H1 (cell line): ENCODE measurements around the gene DNAH10. TPM values are rescaled to one million over a fixed set of nuclear protein-coding genes. Genes with fewer than 3 reads are reported as not detected.

Experiments
- CTCF ChIA-PET: fragments of 300-600 bp; sonication (Branson Sonifier 250); formaldehyde crosslinking; loops from one replicate; lab custom pipeline; 2021; ENCODE audit not compliant: partially characterized antibody; lab: Charles Lee
- POLR2A ChIA-PET: fragments of 300-600 bp; sonication (Branson Sonifier 250); formaldehyde crosslinking; loops from one replicate; lab custom pipeline; 2021; ENCODE audit warnings: inconsistent platforms; ENCODE audit not compliant: partially characterized antibody; lab: Charles Lee
- DNase-seq, 2 experiments: peaks; one replicate each; pipeline versions ENCODE4 v3.0.0 to v3.0.0-alpha.2; 2010 to 2022; ENCODE audit warnings: low spot score in 2 of 2, low read depth in 1 of 2, mixed read lengths in 1 of 2
- FAIRE-seq: peaks from 2 replicates; lab custom pipeline; 2011; peaks lifted over from hg19 to GRCh38; lab: Jason Lieb, UNC
- H2AFZ ChIP-seq: 2 replicates; pipeline ENCODE4 v1.8.1; 2012; ENCODE audit warnings: low read length, inconsistent platforms
- H2AK5ac ChIP-seq: 2 replicates; pipeline ENCODE4 v1.6.1; 2013; ENCODE audit warnings: low read depth, low read length
- H2BK120ac ChIP-seq: replicated peaks from 2 replicates; pipeline ENCODE3; 2013; ENCODE audit warnings: low read depth, low read length, inconsistent platforms
- H2BK12ac ChIP-seq: 2 replicates; pipeline ENCODE4 v1.6.1; 2013; ENCODE audit warnings: low read depth, low read length
- H2BK15ac ChIP-seq: 2 replicates; pipeline ENCODE4 v1.6.1; 2013; ENCODE audit warnings: low read length
- H2BK20ac ChIP-seq: 2 replicates; pipeline ENCODE4 v1.6.1; 2013; ENCODE audit warnings: low read length
- H2BK5ac ChIP-seq: 2 replicates; pipeline ENCODE4 v1.6.1; 2013; ENCODE audit warnings: low read depth, low read length
- H3K14ac ChIP-seq: 2 replicates; pipeline ENCODE4 v1.6.1; 2013; ENCODE audit warnings: inconsistent platforms; ENCODE audit not compliant: insufficient read length
- H3K18ac ChIP-seq: 2 replicates; pipeline ENCODE4 v1.6.1; 2013; ENCODE audit warnings: low read length; ENCODE audit errors: extremely low read depth
- H3K23ac ChIP-seq: 2 replicates; pipeline ENCODE4 v1.6.1; 2013; ENCODE audit warnings: inconsistent platforms; ENCODE audit not compliant: insufficient read length
- H3K23me2 ChIP-seq: 2 replicates; pipeline ENCODE4 v1.6.1; 2013; ENCODE audit warnings: low read depth, low read length
- H3K27ac ChIP-seq: 2 replicates; pipeline ENCODE4 v1.6.1; 2011; ENCODE audit warnings: low read depth, low read length, inconsistent platforms
- H3K27me3 ChIP-seq, 4 experiments: replicated peaks in 1 of 4; 1 replicate in 1 of 4; 2 replicates in 3 of 4; pipeline versions ENCODE4 v1.6.1 to v1.8.1; 2011 to 2013; ENCODE audit warnings: low read length in 3 of 4, mild to moderate bottlenecking in 3 of 4, inconsistent platforms in 2 of 4, mixed read lengths in 2 of 4, moderate library complexity in 1 of 4; ENCODE audit not compliant: control insufficient read depth in 3 of 4, insufficient read depth in 3 of 4; ENCODE audit errors: extremely low read depth in 1 of 4
- H3K36me3 ChIP-seq, 4 experiments: 2 replicates each; pipeline versions ENCODE4 v1.6.1 to v1.8.1; 2011 to 2013; ENCODE audit warnings: mild to moderate bottlenecking in 4 of 4, low read length in 3 of 4, moderate library complexity in 2 of 4, control low read depth in 1 of 4, inconsistent platforms in 1 of 4; ENCODE audit not compliant: insufficient read depth in 4 of 4, control insufficient read depth in 2 of 4
- H3K4ac ChIP-seq: replicated peaks from 2 replicates; pipeline ENCODE3; 2013; ENCODE audit warnings: low read length, low read depth, mixed read lengths, inconsistent platforms; ENCODE audit not compliant: insufficient read length
- H3K4me1 ChIP-seq, 4 experiments: replicated peaks in 1 of 4; 1 replicate in 1 of 4; 2 replicates in 3 of 4; pipeline versions ENCODE4 v1.6.1 to v1.8.1; 2011 to 2013; ENCODE audit warnings: low read length in 3 of 4, inconsistent platforms in 2 of 4, mixed read lengths in 1 of 4; ENCODE audit not compliant: insufficient read depth in 4 of 4, control insufficient read depth in 3 of 4
- H3K4me2 ChIP-seq, 2 experiments: 2 replicates each; pipeline versions ENCODE4 v1.6.1 to v1.8.1; 2011 to 2013; ENCODE audit warnings: low read depth in 2 of 2, low read length in 2 of 2, control low read depth in 1 of 2, inconsistent platforms in 1 of 2, mild to moderate bottlenecking in 1 of 2; ENCODE audit not compliant: insufficient read depth in 1 of 2
- H3K4me3 ChIP-seq, 4 experiments: fragments of 200-600, 300-600 bp in 1 of 4; sonication (generic), shearing (Covaris generic), sonication (Bioruptor Twin) in 1 of 4; 2 replicates each; pipeline versions ENCODE4 v1.5.1 to v1.8.1; 2011 to 2016; ENCODE audit warnings: low read length in 4 of 4, low read depth in 3 of 4, control low read depth in 2 of 4, inconsistent platforms in 2 of 4, mild to moderate bottlenecking in 2 of 4, mixed read lengths in 1 of 4, moderate library complexity in 1 of 4; ENCODE audit not compliant: insufficient read depth in 2 of 4; ENCODE audit errors: extremely low read depth in 1 of 4
- H3K56ac ChIP-seq: replicated peaks from 2 replicates; pipeline ENCODE3; 2013; ENCODE audit warnings: low read depth, mild to moderate bottlenecking, mixed read lengths, low read length, inconsistent platforms; ENCODE audit not compliant: insufficient read length
- H3K79me1 ChIP-seq: 2 replicates; pipeline ENCODE4 v1.6.1; 2013; ENCODE audit warnings: low read depth, low read length, control low read depth
- H3K79me2 ChIP-seq, 2 experiments: 2 replicates each; pipeline versions ENCODE4 v1.6.1 to v1.8.1; 2012 to 2013; ENCODE audit warnings: low read length in 2 of 2, mild to moderate bottlenecking in 2 of 2, inconsistent platforms in 1 of 2; ENCODE audit not compliant: insufficient read depth in 2 of 2, control insufficient read depth in 1 of 2
- H3K9ac ChIP-seq, 4 experiments: replicated peaks in 1 of 4; 1 replicate in 1 of 4; 2 replicates in 3 of 4; pipeline versions ENCODE4 v1.6.1 to v1.8.1; 2011 to 2013; ENCODE audit warnings: low read depth in 3 of 4, low read length in 3 of 4, control low read depth in 2 of 4, mild to moderate bottlenecking in 2 of 4, moderate library complexity in 2 of 4, inconsistent platforms in 1 of 4; ENCODE audit errors: extremely low read depth in 1 of 4
- H3K9me3 ChIP-seq, 2 experiments: 2 replicates each; pipeline versions ENCODE4 v1.6.1 to v1.8.1; 2012 to 2013; ENCODE audit warnings: mild to moderate bottlenecking in 2 of 2, moderate library complexity in 2 of 2, control low read depth in 1 of 2, inconsistent platforms in 1 of 2, low read depth in 1 of 2, low read length in 1 of 2, mixed read lengths in 1 of 2; ENCODE audit not compliant: insufficient read depth in 2 of 2
- H4K20me1 ChIP-seq, 2 experiments: replicated peaks in 1 of 2; 2 replicates each; pipeline versions ENCODE3 to v1.8.1; 2011 to 2013; ENCODE audit warnings: inconsistent platforms in 2 of 2, low read length in 2 of 2, mild to moderate bottlenecking in 1 of 2; ENCODE audit not compliant: insufficient read depth in 2 of 2, control insufficient read depth in 1 of 2
- H4K5ac ChIP-seq: 2 replicates; pipeline ENCODE4 v1.6.1; 2013; ENCODE audit warnings: low read length, low read depth, mixed read lengths, inconsistent platforms; ENCODE audit not compliant: insufficient read length
- H4K8ac ChIP-seq: 2 replicates; pipeline ENCODE4 v1.8.0; 2013; ENCODE audit warnings: mild to moderate bottlenecking, moderate library complexity, low read length, inconsistent platforms; ENCODE audit not compliant: insufficient read depth; ENCODE audit errors: extremely low read depth
- H4K91ac ChIP-seq: replicated peaks from 2 replicates; pipeline ENCODE3; 2013; ENCODE audit warnings: low read length, mixed read lengths, inconsistent platforms; ENCODE audit not compliant: insufficient read length
- BACH1 ChIP-seq: IDR thresholded peaks from 2 replicates; pipeline ENCODE4 v1.6.1; 2012; ENCODE audit warnings: low read length, improper control_type of control experiment
- EGR1 ChIP-seq: IDR thresholded peaks from 2 replicates; pipeline ENCODE4 v1.6.1; 2011; ENCODE audit warnings: low read depth, low read length, borderline replicate concordance
- EZH2 ChIP-seq: fragments of 200-600 bp; sonication (generic); IDR thresholded peaks from 2 replicates; pipeline ENCODE4 v1.7.1; 2012; ENCODE audit warnings: low read depth, mild to moderate bottlenecking, moderate library complexity, low read length, inconsistent platforms; ENCODE audit not compliant: severe bottlenecking
- GABPA ChIP-seq: IDR thresholded peaks from 2 replicates; pipeline ENCODE4 v1.6.1; 2011; ENCODE audit warnings: mild to moderate bottlenecking, low read length, moderate library complexity, borderline replicate concordance; ENCODE audit not compliant: insufficient read depth
- HDAC6 ChIP-seq: IDR thresholded peaks from one replicate; pipeline ENCODE4 v1.7.1; 2012; ENCODE audit warnings: low read depth, mild to moderate bottlenecking, inconsistent platforms, low read length, moderate library complexity
- KDM5A ChIP-seq: fragments of 200-600 bp; IDR thresholded peaks from 2 replicates; pipeline ENCODE4 v1.7.1; 2012; ENCODE audit warnings: mild to moderate bottlenecking, low read length, inconsistent platforms, mixed read lengths
- MAFK ChIP-seq: IDR thresholded peaks from 2 replicates; pipeline ENCODE4 v1.6.1; 2012; ENCODE audit warnings: low read depth, mild to moderate bottlenecking, improper control_type of control experiment, low read length
- MAX ChIP-seq: IDR thresholded peaks from 2 replicates; pipeline ENCODE4 v1.6.1; 2012; ENCODE audit warnings: inconsistent platforms
- RAD21 ChIP-seq, 2 experiments: IDR thresholded peaks in 1 of 2; conservative IDR thresholded peaks in 1 of 2; 2 replicates each; pipeline ENCODE4 v1.6.1; 2011; ENCODE audit warnings: low read depth in 2 of 2, low read length in 2 of 2, improper control_type of control experiment in 1 of 2, inconsistent platforms in 1 of 2, mild to moderate bottlenecking in 1 of 2, moderate library complexity in 1 of 2
- SP2 ChIP-seq: IDR thresholded peaks from 2 replicates; pipeline ENCODE4 v1.6.1; 2012; ENCODE audit warnings: mild to moderate bottlenecking, low read length, inconsistent platforms
- WGBS, 2 experiments: shearing (Covaris generic) in 1 of 2; methylation state at CpG; one replicate each; pipeline versions ENCODE4 v1.1.6 to v1.1.7; 2013 to 2015; ENCODE audit warnings: low lambda C conversion rate in 2 of 2, mixed read lengths in 2 of 2, inconsistent platforms in 1 of 2, low coverage in 1 of 2, missing lambda C conversion rate in 1 of 2; ENCODE audit not compliant: insufficient replicate concordance in 2 of 2, insufficient coverage in 1 of 2, insufficient read length in 1 of 2; ENCODE audit errors: extremely low coverage in 1 of 2, missing lambda C conversion rate in 1 of 2; 5-methylcytosine and 5-hydroxymethylcytosine counted together
- polyA plus RNA-seq, 7 experiments: library from polyadenylated mRNA; depleted of rRNA in 3 of 7; stranded (reverse) in 5 of 7; unstranded in 2 of 7; fragments of >200 nt in 5 of 7; fragments of 200-250 nt in 2 of 7; gene quantifications; 1 replicate in 5 of 7; 2 replicates in 1 of 7; 4 replicates in 1 of 7; pipeline versions ENCODE4 v1.2.1 to v1.2.3, GENCODE V29; 2011 to 2013; ENCODE audit warnings: missing spikeins in 2 of 7, mixed read lengths in 2 of 7
- total RNA-seq: library from RNA; stranded (reverse); fragmentation: NEBNext Ultra II Directional; extraction: Animal tissue kit (Norgen Biotek cat#: 25700); gene quantifications from 2 replicates; pipeline ENCODE4 v1.2.1, GENCODE V29; 2021
- TF ChIP-seq, protein P1 (sequence below), 3 experiments: IDR thresholded peaks; 1 replicate in 2 of 3; 2 replicates in 1 of 3; pipeline versions ENCODE4 v1.5.1 to v1.6.1; 2011; ENCODE audit warnings: low read length in 3 of 3, mild to moderate bottlenecking in 3 of 3, inconsistent platforms in 2 of 3, low read depth in 1 of 3, moderate library complexity in 1 of 3; ENCODE audit not compliant: insufficient read depth in 1 of 3; ENCODE audit errors: control extremely low read depth in 1 of 3

The DNAH10 gene
- total and polyA plus RNA-seq, 2 of the 8 experiments (the other 6 are each of a cell fraction or from before 2014, with no cell fraction given) = 0.02 to 0.24 TPM

DNA sequence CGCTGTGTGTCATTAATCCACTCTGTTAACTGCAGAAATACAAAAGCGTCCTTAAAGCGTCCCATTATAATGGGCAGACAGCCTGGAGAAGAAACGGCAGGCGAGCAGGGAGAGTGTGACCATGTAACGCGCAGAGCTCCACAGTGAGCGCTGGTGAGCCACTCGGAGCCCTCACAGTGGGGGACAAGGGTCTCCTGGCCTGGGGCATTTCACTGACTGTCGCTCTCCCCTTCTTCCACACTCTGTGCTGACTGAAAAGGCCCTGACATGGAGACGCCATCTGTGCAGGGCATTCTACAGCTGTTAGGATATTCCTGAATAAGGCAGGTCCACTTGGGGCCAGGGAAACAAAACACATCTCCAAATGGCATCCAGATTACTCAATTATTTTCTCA is 186.3 kb downstream of the DNAH10 start:
- no peaks in the 10 kb centered on the region for H4K20me1 ChIP-seq
- H3K4ac ChIP-seq = no peak overlapping the region
- DNase-seq (no peak), FAIRE-seq (no peak)
- H2BK15ac ChIP-seq = no peak overlapping the region
- no peak overlapping the region for H3K4me2 ChIP-seq
- H3K4me3 ChIP-seq = no peak overlapping the region
- H3K9ac ChIP-seq = no peak overlapping the region
- no peak overlapping the region for H2BK12ac ChIP-seq
- no peak overlapping the region for H2BK20ac ChIP-seq
- no peak overlapping the region for H3K18ac ChIP-seq
- ChIA-PET CTCF (interaction anchor here (0.9 to 2.3 kb wide), 4 partner anchors 10 to 54 kb away, joined by 3 to 6 read pairs (median 4); no protein-coding TSS in a partner anchor), POLR2A (no interaction called here)
- no peak overlapping the region for H4K91ac ChIP-seq
- H2BK120ac ChIP-seq = no peak overlapping the region
- H3K36me3 ChIP-seq = no peaks in the 10 kb centered on the region
- H4K5ac ChIP-seq = no peak overlapping the region
- H3K79me2 ChIP-seq = no peaks in the 10 kb centered on the region
- WGBS, 2 experiments = 84% methylated on average over 11 of the region's 11 CpGs; no CpG with 5 or more reads in 1 of the 2 experiments
- peaks cover 0 to 11% (median 3%) of the 10 kb centered on the region in 4 experiments; a peak in 4 of 7 replicates for H3K27me3 ChIP-seq
- no peaks in the 10 kb centered on the region for H3K79me1 ChIP-seq
- H3K14ac ChIP-seq = no peak overlapping the region
- no peaks in the 10 kb centered on the region; a peak in 1 of 4 replicates for H3K9me3 ChIP-seq
- H3K23me2 ChIP-seq = no peaks in the 10 kb centered on the region
- H3K4me1 ChIP-seq = no peaks in the 10 kb centered on the region
- H3K23ac ChIP-seq = no peak overlapping the region
- no peak overlapping the region for H3K56ac ChIP-seq
- H2AK5ac ChIP-seq = no peak overlapping the region
- no peak overlapping the region for H3K27ac ChIP-seq
- H2BK5ac ChIP-seq = no peak overlapping the region
- H2AFZ ChIP-seq = no peak overlapping the region
- no peak overlapping the region for H4K8ac ChIP-seq
- TF ChIP-seq GABPA (no peak), BACH1 (no peak), SP2 (no peak), HDAC6 (no peak), EGR1 (no peak), MAFK (no peak), MAX (no peak), KDM5A (no peak), RAD21 (IDR thresholded peaks at IDR 0.05 in 1 of 2, conservative IDR thresholded peaks at IDR 0.05 in 1 of 2; ENCODE audit: low read depth in 2 of 2, low read length in 2 of 2) (no peak), EZH2 (no peak)
- TF ChIP-seq, protein P1, sequence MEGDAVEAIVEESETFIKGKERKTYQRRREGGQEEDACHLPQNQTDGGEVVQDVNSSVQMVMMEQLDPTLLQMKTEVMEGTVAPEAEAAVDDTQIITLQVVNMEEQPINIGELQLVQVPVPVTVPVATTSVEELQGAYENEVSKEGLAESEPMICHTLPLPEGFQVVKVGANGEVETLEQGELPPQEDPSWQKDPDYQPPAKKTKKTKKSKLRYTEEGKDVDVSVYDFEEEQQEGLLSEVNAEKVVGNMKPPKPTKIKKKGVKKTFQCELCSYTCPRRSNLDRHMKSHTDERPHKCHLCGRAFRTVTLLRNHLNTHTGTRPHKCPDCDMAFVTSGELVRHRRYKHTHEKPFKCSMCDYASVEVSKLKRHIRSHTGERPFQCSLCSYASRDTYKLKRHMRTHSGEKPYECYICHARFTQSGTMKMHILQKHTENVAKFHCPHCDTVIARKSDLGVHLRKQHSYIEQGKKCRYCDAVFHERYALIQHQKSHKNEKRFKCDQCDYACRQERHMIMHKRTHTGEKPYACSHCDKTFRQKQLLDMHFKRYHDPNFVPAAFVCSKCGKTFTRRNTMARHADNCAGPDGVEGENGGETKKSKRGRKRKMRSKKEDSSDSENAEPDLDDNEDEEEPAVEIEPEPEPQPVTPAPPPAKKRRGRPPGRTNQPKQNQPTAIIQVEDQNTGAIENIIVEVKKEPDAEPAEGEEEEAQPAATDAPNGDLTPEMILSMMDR (IDR thresholded peaks at IDR 0.05; ENCODE audit: control extremely low read depth in 1 of 3, insufficient read depth in 1 of 3, low read depth in 1 of 3, low read length in 3 of 3) = no peak
